ENCODE results near the gene P2RX5.

P2RX5 gene

DNA sequence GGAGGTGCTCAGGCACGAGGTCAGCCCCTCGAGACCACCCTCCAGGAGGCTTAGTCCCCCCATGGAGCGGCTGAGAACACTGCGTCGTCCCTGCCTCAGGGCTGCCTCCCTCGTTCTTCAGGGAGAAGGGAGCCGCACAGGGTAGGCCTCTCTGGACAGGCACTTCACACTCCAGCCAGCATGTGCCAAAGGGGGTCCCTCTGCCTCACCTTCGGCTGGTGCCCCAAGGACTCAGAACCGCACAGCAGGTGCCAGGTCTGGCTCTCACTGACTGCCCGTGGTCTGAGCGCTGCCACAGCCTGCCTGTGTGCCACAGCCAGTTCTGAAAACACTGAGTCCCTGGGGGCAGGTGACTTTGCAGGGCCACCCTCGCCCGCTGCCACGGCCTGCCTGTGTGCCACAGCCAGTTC lies 7.1 kb downstream of the P2RX5 start:
- TF ChIP-seq, protein P1, sequence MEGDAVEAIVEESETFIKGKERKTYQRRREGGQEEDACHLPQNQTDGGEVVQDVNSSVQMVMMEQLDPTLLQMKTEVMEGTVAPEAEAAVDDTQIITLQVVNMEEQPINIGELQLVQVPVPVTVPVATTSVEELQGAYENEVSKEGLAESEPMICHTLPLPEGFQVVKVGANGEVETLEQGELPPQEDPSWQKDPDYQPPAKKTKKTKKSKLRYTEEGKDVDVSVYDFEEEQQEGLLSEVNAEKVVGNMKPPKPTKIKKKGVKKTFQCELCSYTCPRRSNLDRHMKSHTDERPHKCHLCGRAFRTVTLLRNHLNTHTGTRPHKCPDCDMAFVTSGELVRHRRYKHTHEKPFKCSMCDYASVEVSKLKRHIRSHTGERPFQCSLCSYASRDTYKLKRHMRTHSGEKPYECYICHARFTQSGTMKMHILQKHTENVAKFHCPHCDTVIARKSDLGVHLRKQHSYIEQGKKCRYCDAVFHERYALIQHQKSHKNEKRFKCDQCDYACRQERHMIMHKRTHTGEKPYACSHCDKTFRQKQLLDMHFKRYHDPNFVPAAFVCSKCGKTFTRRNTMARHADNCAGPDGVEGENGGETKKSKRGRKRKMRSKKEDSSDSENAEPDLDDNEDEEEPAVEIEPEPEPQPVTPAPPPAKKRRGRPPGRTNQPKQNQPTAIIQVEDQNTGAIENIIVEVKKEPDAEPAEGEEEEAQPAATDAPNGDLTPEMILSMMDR (IDR thresholded peaks at IDR 0.05; ENCODE audit: extremely low read depth, missing control alignments): no peak
- no peak for DNase-seq (ENCODE audit: low spot score)

DNA sequence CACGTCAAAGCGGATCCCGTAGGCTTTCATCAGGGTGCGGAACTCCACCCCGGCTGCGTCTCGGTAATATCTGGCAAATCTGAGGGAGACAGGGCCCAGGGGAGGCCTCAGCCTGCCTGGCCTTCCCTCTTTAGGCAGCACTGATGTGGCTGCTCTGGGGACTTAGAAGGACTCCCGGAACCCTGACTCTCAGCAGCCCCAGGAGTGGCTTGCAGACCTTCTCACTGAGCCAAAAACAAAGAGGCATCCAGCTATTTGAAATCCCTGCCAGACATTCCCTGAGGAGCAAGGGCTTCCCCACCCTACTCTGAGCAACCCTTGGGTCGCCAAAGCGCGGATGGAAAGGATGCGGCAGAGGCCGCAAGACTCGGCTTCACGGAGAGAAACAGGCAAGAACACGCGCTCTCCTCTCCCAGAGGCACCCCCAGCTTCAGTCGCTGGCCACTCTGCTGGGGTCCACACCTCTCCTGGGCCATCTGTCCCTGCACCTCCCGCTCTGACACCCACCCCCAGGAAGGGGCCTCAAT lies 7.9 kb downstream of the P2RX5 start:
- TF ChIP-seq, protein P1 (IDR thresholded peaks at IDR 0.05; ENCODE audit: extremely low read depth, missing control alignments): no peak
- peak; percentile 53 for DNase-seq (ENCODE audit: low spot score)

GRCh38 chr17:3685174-3685573 lies 10.8 kb downstream of the P2RX5 start:
- no peak for DNase-seq (ENCODE audit: low spot score)
- TF ChIP-seq, protein P1 (IDR thresholded peaks at IDR 0.05; ENCODE audit: extremely low read depth, missing control alignments): no peak

DNA sequence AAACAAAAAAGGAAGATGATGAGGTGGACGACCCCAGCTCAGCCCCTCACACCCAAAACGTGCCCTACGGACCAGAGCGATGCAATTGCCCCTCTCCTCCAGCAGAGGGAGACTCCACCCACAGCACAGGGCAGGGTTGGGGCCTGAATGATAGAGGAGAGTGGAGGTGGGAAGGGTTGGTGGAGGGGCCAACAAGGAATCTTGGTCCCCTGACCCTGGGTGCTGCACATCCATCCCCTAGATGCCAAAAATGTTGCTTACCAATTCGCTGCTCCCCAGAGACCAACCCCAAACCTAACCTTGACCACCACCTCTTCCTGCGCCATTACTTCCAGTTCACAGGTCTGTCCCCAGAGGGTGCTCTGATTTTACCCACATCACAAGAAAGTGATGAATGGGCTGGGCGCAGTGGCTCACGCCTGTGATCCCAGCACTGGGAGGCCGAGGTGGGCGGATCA lies 12.9 kb downstream of the P2RX5 start:
- TF ChIP-seq, protein P1 (IDR thresholded peaks at IDR 0.05; ENCODE audit: extremely low read depth, missing control alignments): peak; percentile 84
- peak; percentile 88 for DNase-seq (ENCODE audit: low spot score)

DNA sequence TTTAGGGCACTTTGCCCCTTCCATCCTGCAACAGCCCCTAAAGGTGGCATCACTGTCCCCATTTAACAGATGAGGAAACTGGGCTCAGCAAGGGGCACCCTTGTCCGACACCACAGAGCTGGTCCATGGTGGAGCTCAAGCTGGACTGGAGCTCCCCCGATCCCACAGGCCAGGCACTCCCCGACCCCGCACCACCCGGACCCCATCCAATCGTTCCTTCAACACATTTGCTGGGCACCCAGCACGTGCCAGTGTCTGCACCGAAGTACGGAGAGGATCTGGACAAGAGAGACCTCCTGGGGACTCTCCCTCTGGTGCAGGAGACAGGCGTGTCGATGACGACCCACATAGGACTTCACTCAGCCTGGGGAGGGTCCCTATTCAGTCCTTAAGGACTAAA lies 13.9 kb downstream of the P2RX5 start:
- TF ChIP-seq, protein P1 (IDR thresholded peaks at IDR 0.05; ENCODE audit: extremely low read depth, missing control alignments): no peak
- DNase-seq (ENCODE audit: low spot score): no peak

- no peak for DNase-seq (ENCODE audit: low spot score)
- TF ChIP-seq, protein P1 (IDR thresholded peaks at IDR 0.05; ENCODE audit: extremely low read depth, missing control alignments): no peak
These were observed 14.4 kb downstream of the P2RX5 start for GRCh38 chr17:3681565-3681964.

- TF ChIP-seq, protein P1 (IDR thresholded peaks at IDR 0.05; ENCODE audit: extremely low read depth, missing control alignments): no peak
- no peak for DNase-seq (ENCODE audit: low spot score)
These were observed 14.9 kb downstream of the P2RX5 start for GRCh38 chr17:3681057-3681456.
